IMR-90 (cell line): ENCODE results near the gene LHFPL5. TPM values are rescaled to one million over a fixed set of nuclear protein-coding genes. Genes with fewer than 3 reads are reported as not detected.
A peak's percentile ranks its signal among the peaks of the same experiment; 100 is the strongest.

ENCODE experiments used
- ATAC-seq: fragments of 200-7000 bp; cut with Tn5 transposase; 2 replicates; pipeline ENCODE4 v1.9.1; 2020; ENCODE audit warnings: low read depth, mild to moderate bottlenecking, moderate library complexity
- BruUV-seq: library from RNA; stranded (reverse); fragments of 400-500 nt; replicated peaks from 2 replicates; lab custom pipeline; 2021; lab: Mats Ljungman, UMichigan
- CTCF ChIA-PET: fragments of 300-600 bp; formaldehyde crosslinking; extraction: SDS; loops from one replicate; lab custom pipeline; 2021; ENCODE audit warnings: antibody characterized with exemption; lab: Yijun Ruan, JAX
- POLR2A ChIA-PET: fragments of 300-600 bp; sonication (Branson Sonifier 250); formaldehyde crosslinking; loops from one replicate; lab custom pipeline; 2022; ENCODE audit warnings: antibody characterized with exemption; ENCODE audit not compliant: unreplicated experiment; lab: Charles Lee
- DNase-seq: peaks from one replicate; pipeline ENCODE4 v3.0.0; 2013
- H2AFZ ChIP-seq: replicated peaks from 2 replicates; pipeline ENCODE3; 2013; ENCODE audit warnings: low read length, mild to moderate bottlenecking; ENCODE audit not compliant: poor library complexity
- H2AK5ac ChIP-seq: 2 replicates; pipeline ENCODE4 v1.6.1; 2013; ENCODE audit warnings: low read depth, low read length, inconsistent platforms
- H2AK9ac ChIP-seq: replicated peaks from 2 replicates; pipeline ENCODE3; 2013; ENCODE audit warnings: mild to moderate bottlenecking, low read depth, low read length, moderate library complexity; ENCODE audit not compliant: poor library complexity
- H2BK120ac ChIP-seq: 2 replicates; pipeline ENCODE4 v1.6.1; 2013; ENCODE audit warnings: low read depth, low read length, inconsistent platforms
- H2BK15ac ChIP-seq: 3 replicates; pipeline ENCODE4 v1.6.1; 2013; ENCODE audit warnings: low read depth, low read length, inconsistent platforms
- H2BK20ac ChIP-seq: 2 replicates; pipeline ENCODE4 v1.6.1; 2013; ENCODE audit warnings: low read depth, mild to moderate bottlenecking, inconsistent platforms, low read length, moderate library complexity
- H2BK5ac ChIP-seq: 2 replicates; pipeline ENCODE4 v1.6.1; 2013; ENCODE audit warnings: mild to moderate bottlenecking, low read depth, low read length, inconsistent platforms; ENCODE audit not compliant: poor library complexity, severe bottlenecking
- H3K14ac ChIP-seq: replicated peaks from 2 replicates; pipeline ENCODE4 v1.6.1; 2013; ENCODE audit warnings: low read depth, low read length, inconsistent platforms
- H3K18ac ChIP-seq: 2 replicates; pipeline ENCODE4 v1.6.1; 2013; ENCODE audit warnings: low read depth, low read length, control low read depth
- H3K23ac ChIP-seq: 2 replicates; pipeline ENCODE4 v1.6.1; 2013; ENCODE audit warnings: low read depth, low read length, inconsistent platforms
- H3K27ac ChIP-seq: 2 replicates; pipeline ENCODE4 v1.5.1; 2013; ENCODE audit warnings: mild to moderate bottlenecking, control low read depth, low read length; ENCODE audit not compliant: insufficient read depth
- H3K27me3 ChIP-seq: 2 replicates; pipeline ENCODE4 v1.6.1; 2013; ENCODE audit warnings: low read length; ENCODE audit not compliant: control insufficient read depth, insufficient read depth
- H3K36me3 ChIP-seq: 2 replicates; pipeline ENCODE4 v1.6.1; 2013; ENCODE audit warnings: low read length, mixed read lengths; ENCODE audit not compliant: control insufficient read depth, insufficient read depth
- H3K4ac ChIP-seq: 2 replicates; pipeline ENCODE4 v1.6.1; 2013; ENCODE audit warnings: low read depth, low read length, inconsistent platforms
- H3K4me1 ChIP-seq: 2 replicates; pipeline ENCODE4 v1.6.1; 2013; ENCODE audit warnings: low read length, mixed read lengths; ENCODE audit not compliant: control insufficient read depth, insufficient read depth
- H3K4me2 ChIP-seq: 2 replicates; pipeline ENCODE4 v1.6.1; 2013; ENCODE audit warnings: low read depth, mild to moderate bottlenecking, control low read depth, low read length, moderate library complexity
- H3K4me3 ChIP-seq: 2 replicates; pipeline ENCODE4 v1.5.1; 2013; ENCODE audit warnings: low read depth, mild to moderate bottlenecking, control low read depth, low read length, moderate library complexity; ENCODE audit not compliant: insufficient read depth
- H3K56ac ChIP-seq: 2 replicates; pipeline ENCODE4 v1.6.1; 2013; ENCODE audit warnings: low read length, inconsistent platforms; ENCODE audit not compliant: insufficient read depth; ENCODE audit errors: extremely low read depth
- H3K79me1 ChIP-seq, 2 experiments: 2 replicates each; pipeline ENCODE4 v1.6.1; 2013; ENCODE audit warnings: low read length in 2 of 2, inconsistent platforms in 1 of 2, low read depth in 1 of 2
- H3K9ac ChIP-seq: 2 replicates; pipeline ENCODE4 v1.6.1; 2013; ENCODE audit warnings: low read depth, low read length, control low read depth
- H3K9me1 ChIP-seq: 2 replicates; pipeline ENCODE4 v1.6.1; 2013; ENCODE audit warnings: low read length, inconsistent platforms; ENCODE audit not compliant: insufficient read depth
- H3K9me3 ChIP-seq: 2 replicates; pipeline ENCODE4 v1.6.1; 2013; ENCODE audit warnings: low read length; ENCODE audit not compliant: control insufficient read depth, insufficient read depth
- H4K20me1 ChIP-seq: 2 replicates; pipeline ENCODE4 v1.6.1; 2013; ENCODE audit warnings: low read length, inconsistent platforms; ENCODE audit not compliant: insufficient read depth
- H4K5ac ChIP-seq: 2 replicates; pipeline ENCODE4 v1.6.1; 2013; ENCODE audit warnings: mild to moderate bottlenecking, low read depth, low read length, control low read depth
- H4K8ac ChIP-seq, 2 experiments: 2 replicates each; pipeline ENCODE4 v1.6.1; 2013; ENCODE audit warnings: low read depth in 2 of 2, low read length in 2 of 2, control low read depth in 1 of 2, inconsistent platforms in 1 of 2
- H4K91ac ChIP-seq: 2 replicates; pipeline ENCODE4 v1.6.1; 2013; ENCODE audit warnings: low read depth, low read length, inconsistent platforms; ENCODE audit not compliant: insufficient read depth
- CEBPB ChIP-seq: IDR thresholded peaks from 2 replicates; pipeline ENCODE4 v1.6.1; 2012; ENCODE audit warnings: low read depth, low read length, improper control_type of control experiment
- CHD1 ChIP-seq: IDR thresholded peaks from 2 replicates; pipeline ENCODE4 v1.6.1; 2012; ENCODE audit warnings: low read depth, low read length, improper control_type of control experiment
- MXI1 ChIP-seq: IDR thresholded peaks from 2 replicates; pipeline ENCODE4 v1.6.1; 2012; ENCODE audit warnings: low read depth, mild to moderate bottlenecking, low read length, moderate library complexity, borderline replicate concordance
- RCOR1 ChIP-seq: IDR thresholded peaks from 2 replicates; pipeline ENCODE4 v1.6.1; 2012; ENCODE audit warnings: mild to moderate bottlenecking, low read length, improper control_type of control experiment; ENCODE audit not compliant: insufficient replicate concordance
- WGBS, 2 experiments: methylation state at CpG; one replicate each; pipeline versions ENCODE4 v1.1.5 to v1.1.7; 2013; ENCODE audit warnings: missing lambda C conversion rate in 2 of 2; ENCODE audit not compliant: insufficient read length in 1 of 2; ENCODE audit errors: extremely low coverage in 2 of 2; 5-methylcytosine and 5-hydroxymethylcytosine counted together
- dilution Hi-C: fragments of 300-500 bp; cut with HindIII; formaldehyde crosslinking; loops from one replicate; pipeline ENCODE4 v1.14.3; 2018; ENCODE audit warnings: low sequenced_read_pairs; ENCODE audit not compliant: unreplicated experiment
- in situ Hi-C: fragments of 300-500 bp; cut with MboI; formaldehyde crosslinking; loops from 3 replicates; pipeline ENCODE4 v1.14.3; 2019; ENCODE audit warnings: low sequenced_read_pairs, inconsistent platforms, mixed read lengths
- intact Hi-C: fragments of 100-400 bp; cut with micrococcal nuclease; formaldehyde crosslinking; loops from 2 replicates; pipeline ENCODE4 v1.10.0; 2022
- polyA plus RNA-seq, 3 experiments: library from polyadenylated mRNA; depleted of rRNA; stranded (reverse); fragments of >200 nt; gene quantifications; 2 replicates each; pipeline ENCODE4 v1.2.3, GENCODE V29; 2012; ENCODE audit warnings: low replicate concordance in 1 of 3
- total RNA-seq: library from RNA; depleted of rRNA; stranded (reverse); fragments of >200 nt; gene quantifications from 2 replicates; pipeline ENCODE4 v1.2.3, GENCODE V29; 2012

Gene LHFPL5
- total and polyA plus RNA-seq, 2 of the 4 experiments (the other 2 are of a cell fraction): not detected

- Histone ChIP-seq H2AK9ac (no peak overlapping the region), H3K4me3 (no peak overlapping the region), H3K79me1 (no peaks in the 10 kb centered on the region), H2BK5ac (no peak overlapping the region), H3K56ac (no peak overlapping the region), H2BK120ac (no peak overlapping the region), H3K4me1 (no peaks in the 10 kb centered on the region), H3K27ac (no peak overlapping the region), H4K20me1 (no peaks in the 10 kb centered on the region), H2BK20ac (no peak overlapping the region), H2BK15ac (no peak overlapping the region), H3K36me3 (no peaks in the 10 kb centered on the region), H3K18ac (no peak overlapping the region), H3K14ac (no peak overlapping the region), H3K9ac (no peak overlapping the region), H3K4ac (no peak overlapping the region), H4K5ac (no peak overlapping the region), H4K91ac (no peak overlapping the region), H3K23ac (no peak overlapping the region), H3K27me3 (peaks cover 63% of the 10 kb centered on the region), H4K8ac (no peak overlapping the region), H2AFZ (no peak overlapping the region), H2AK5ac (no peak overlapping the region), H3K4me2 (no peak overlapping the region), H3K9me3 (peaks cover 2% of the 10 kb centered on the region; the same call in 1 of the 2 replicates), H3K9me1 (no peaks in the 10 kb centered on the region; the same call in 1 of the 2 replicates)
- ChIA-PET CTCF (no interaction called here), POLR2A (no interaction called here)
- intact Hi-C loops: no loop called here
- DNase-seq: no peak
- dilution Hi-C loops: no loop called here
- TF ChIP-seq MXI1 (no peak), CHD1 (no peak), RCOR1 (no peak), CEBPB (peak; percentile 72)
- 77% methylated on average over 4 of the region's 5 CpGs; no CpG with 5 or more reads in 1 of the 2 experiments for WGBS, 2 experiments
- ATAC-seq: no peak
- in situ Hi-C loops: no loop called here
- no TSS peak for BruUV-seq
Observed at GRCh38 chr6:35790683-35791082, 14.5 kb upstream of the LHFPL5 start.
